22Rv1 (cell line): ENCODE measurements around the gene TMX1.

Source experiments
- CTCF ChIP-seq: fragments of 450-650 bp; IDR thresholded peaks from 2 replicates; pipeline ENCODE4 v1.5.1; 2017; ENCODE audit warnings: mild to moderate bottlenecking
- ZFX ChIP-seq: fragments of 450-650 bp; IDR thresholded peaks from 2 replicates; pipeline ENCODE4 v1.6.1; 2017; ENCODE audit warnings: antibody characterized with exemption, borderline replicate concordance

- TF ChIP-seq CTCF (no peak), ZFX (no peak)
These were observed 30.6 kb upstream of the TMX1 start for GRCh38 chr14:51209457-51209856.
